ENCODE data around the gene CTSE. TPM values are rescaled to one million over a fixed set of nuclear protein-coding genes. Genes with fewer than 3 reads are reported as not detected.

The CTSE gene
- total and polyA plus RNA-seq, 12 donors = 0.07 to 0.11 TPM; not detected in 10

- no peak overlapping the region for H3K27ac ChIP-seq
- 78 to 84% (median 83%) methylated on average over 5 of the region's 5 CpGs for WGBS, 4 donors
- intact Hi-C loops (cut with DNase I) = loop anchor here in 1 of 2 donors (5.0 kb wide), 1 partner anchor 118 kb away; no protein-coding TSS in a partner anchor
- TF ChIP-seq POLR2A (IDR thresholded peaks at IDR 0.05) (no peak), CTCF (IDR thresholded peaks at IDR 0.05) (no peak)
- H3K9me3 ChIP-seq (replicated peaks in 1 of 3) = no peaks in the 10 kb centered on the region
- H3K27me3 ChIP-seq = no peaks in the 10 kb centered on the region
- no peak overlapping the region for H3K4me3 ChIP-seq
- no peak for DNase-seq
- H3K4me1 ChIP-seq (replicated peaks in 1 of 2) = no peaks in the 10 kb centered on the region
- H3K36me3 ChIP-seq (replicated peaks in 1 of 2) = no peaks in the 10 kb centered on the region
Observed at GRCh38 chr1:205989786-205990185, 33.9 kb downstream of the CTSE start.

GRCh38 chr1:205988585-205988995, 35.1 kb downstream of the CTSE start:
- no peaks in the 10 kb centered on the region for H3K27me3 ChIP-seq
- intact Hi-C loops (cut with DNase I) = loop anchor here in 1 of 2 donors (5.0 kb wide), 1 partner anchor 119 kb away; no protein-coding TSS in a partner anchor
- WGBS, 4 donors = 78 to 88% (median 85%) methylated on average over 12 of the region's 12 CpGs

GRCh38 chr1:205986861-205987260, 36.8 kb downstream of the CTSE start:
- Histone ChIP-seq H3K27me3 (no peaks in the 10 kb centered on the region), H3K36me3 (replicated peaks in 1 of 2) (no peaks in the 10 kb centered on the region), H3K27ac (no peak overlapping the region), H3K9me3 (replicated peaks in 1 of 3) (no peaks in the 10 kb centered on the region), H3K4me1 (replicated peaks in 1 of 2) (peaks cover 4 to 9% of the 10 kb centered on the region in 2 donors), H3K4me3 (no peak overlapping the region)
- 66 to 79% (median 74%) methylated on average over 2 of the region's 2 CpGs for WGBS, 4 donors
- no peak for DNase-seq
- intact Hi-C loops (cut with DNase I) = loop anchor here in 1 of 2 donors (5.0 kb wide), 1 partner anchor 120 kb away; no protein-coding TSS in a partner anchor
- TF ChIP-seq POLR2A (IDR thresholded peaks at IDR 0.05) = no peak
- no peak for TF ChIP-seq CTCF (IDR thresholded peaks at IDR 0.05)

More at GRCh38 chr1:205988585-205988995, 35.1 kb downstream of the CTSE start:
- H3K9me3 ChIP-seq (replicated peaks in 1 of 3) = no peaks in the 10 kb centered on the region
- H3K4me3 ChIP-seq = no peak overlapping the region
- peaks cover 4 to 8% of the 10 kb centered on the region in 2 donors for H3K4me1 ChIP-seq (replicated peaks in 1 of 2)
- no peak overlapping the region for H3K27ac ChIP-seq
- DNase-seq = no peak
- no peak for TF ChIP-seq CTCF (IDR thresholded peaks at IDR 0.05)
- TF ChIP-seq POLR2A (IDR thresholded peaks at IDR 0.05) = no peak
- H3K36me3 ChIP-seq (replicated peaks in 1 of 2) = no peaks in the 10 kb centered on the region

GRCh38 chr1:205986292-205986691, 37.4 kb downstream of the CTSE start:
- H3K27ac ChIP-seq = no peak overlapping the region
- intact Hi-C loops (cut with DNase I) = loop anchor here in 1 of 2 donors (5.0 kb wide), 1 partner anchor 121 kb away; no protein-coding TSS in a partner anchor
- no peak for TF ChIP-seq CTCF (IDR thresholded peaks at IDR 0.05)
- no peak for TF ChIP-seq POLR2A (IDR thresholded peaks at IDR 0.05)
- WGBS, 4 donors = 51 to 73% (median 66%) methylated on average over 2 to 3 of the region's 3 CpGs
- H3K36me3 ChIP-seq (replicated peaks in 1 of 2) = no peaks in the 10 kb centered on the region
- no peak for DNase-seq
- peaks cover 4 to 9% of the 10 kb centered on the region in 2 donors for H3K4me1 ChIP-seq (replicated peaks in 1 of 2)
- no peaks in the 10 kb centered on the region for H3K9me3 ChIP-seq (replicated peaks in 1 of 3)
- H3K4me3 ChIP-seq = no peak overlapping the region
- H3K27me3 ChIP-seq = no peaks in the 10 kb centered on the region
